Activated CD4-positive, alpha-beta T cell treated with anti-CD3 and anti-CD28 coated beads, Interleukin-2, amount 50 U/mL, for 48 hours (primary cell): Measurements from ENCODE around the gene REX1BD.
A peak's percentile ranks its signal among the peaks of the same experiment; 100 is the strongest.
"Not testable (repeated sequence)": the region's sequence is repeated elsewhere in the genome, so short reads cannot be mapped to it uniquely, and the experiment has no call there.

Experiments
- DNase-seq, 2 experiments: peaks; one replicate each; pipeline ENCODE4 v3.0.0-alpha.2; 2020

The REX1BD gene

GRCh38 chr19:18580311-18580710 lies 8.3 kb upstream of the REX1BD start:
- DNase-seq = no peak

- no peak for DNase-seq
Observed at GRCh38 chr19:18586306-18586705, 2.3 kb upstream of the REX1BD start.

- no peak for DNase-seq
Observed at GRCh38 chr19:18587561-18587960, 1.0 kb upstream of the REX1BD start.

DNA sequence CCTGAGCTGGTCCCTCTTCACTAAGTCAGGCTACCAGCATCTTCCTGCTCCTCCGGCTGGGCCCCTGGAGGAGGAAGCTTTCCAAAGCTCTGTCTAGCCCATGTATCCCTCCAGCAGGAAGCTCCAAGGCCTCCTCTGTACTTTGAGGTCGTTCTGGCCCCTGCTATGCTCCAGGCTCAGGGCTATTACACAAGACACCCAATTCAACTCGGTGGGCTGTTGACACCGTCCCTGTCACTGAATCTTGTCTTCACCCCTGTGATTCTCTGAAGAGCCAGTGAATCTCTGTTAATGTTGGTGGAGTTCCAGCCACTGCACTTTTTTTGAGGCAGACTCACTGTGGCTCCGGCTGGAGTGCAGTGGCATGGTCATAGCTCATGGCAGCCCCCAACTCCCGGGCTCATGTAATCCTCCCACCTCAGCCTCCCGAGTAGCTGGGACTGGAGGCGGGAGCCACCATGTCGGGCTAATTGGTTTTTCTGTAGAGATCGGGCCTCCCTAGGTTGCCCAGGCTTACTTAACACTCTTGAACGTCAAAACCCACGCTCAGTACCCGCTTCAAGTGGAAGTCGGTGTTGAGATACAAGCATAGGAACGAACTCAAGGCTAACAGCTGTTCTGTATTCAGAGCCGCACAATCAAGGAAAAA lies 512 bp upstream of the REX1BD start:
- no peak for DNase-seq

DNA sequence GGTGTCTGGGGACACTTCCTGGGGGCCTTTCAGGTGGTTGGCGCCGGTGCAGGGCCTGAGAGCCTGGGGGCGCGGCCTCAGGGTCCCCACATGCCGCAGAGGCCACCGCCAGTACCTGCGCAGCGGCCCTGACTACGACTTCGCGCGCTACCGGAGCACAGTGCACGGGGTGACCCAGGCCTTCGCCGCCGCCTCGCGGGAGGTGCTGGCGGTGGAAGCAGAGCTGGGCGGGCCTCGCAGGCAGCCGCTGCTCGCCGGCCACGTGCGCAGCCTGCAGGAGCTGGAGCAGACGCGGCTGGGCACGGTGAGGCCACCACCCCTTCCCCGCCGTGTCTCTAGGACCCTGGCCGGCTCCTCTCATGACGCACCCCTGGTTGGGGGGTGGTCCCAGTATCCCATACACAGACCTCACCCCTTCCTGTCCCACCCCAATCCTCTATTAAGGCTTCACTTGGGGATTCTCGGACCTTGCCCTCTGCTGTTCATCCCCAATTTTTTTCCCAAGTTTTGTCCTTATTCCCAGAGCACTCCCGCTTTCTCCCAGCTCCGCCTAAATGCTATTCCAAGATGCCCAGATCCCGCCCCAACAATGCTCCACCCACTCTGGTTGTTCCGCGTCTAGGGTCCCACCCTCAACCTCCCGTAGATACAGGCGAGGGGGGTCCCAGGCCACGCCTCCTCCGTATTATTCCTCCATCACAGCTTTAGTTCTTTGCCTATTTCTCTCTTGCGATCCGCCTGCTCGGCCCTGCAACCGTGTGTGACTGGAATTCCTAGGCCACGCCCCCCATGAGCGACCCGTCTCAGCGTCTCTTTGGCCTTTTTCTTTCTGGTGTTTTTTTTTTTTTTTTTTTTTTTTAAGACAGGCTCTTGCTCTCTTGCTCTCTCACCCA lies 1.0 kb downstream of the REX1BD start:
- peak; percentile 67 to 70 for DNase-seq

- peak in 1 of 2 experiments; percentile 34 for DNase-seq
Observed at GRCh38 chr19:18590273-18591272, 2.0 kb downstream of the REX1BD start.

GRCh38 chr19:18591735-18592385 lies 3.3 kb downstream of the REX1BD start:
- DNase-seq = no peak

DNA sequence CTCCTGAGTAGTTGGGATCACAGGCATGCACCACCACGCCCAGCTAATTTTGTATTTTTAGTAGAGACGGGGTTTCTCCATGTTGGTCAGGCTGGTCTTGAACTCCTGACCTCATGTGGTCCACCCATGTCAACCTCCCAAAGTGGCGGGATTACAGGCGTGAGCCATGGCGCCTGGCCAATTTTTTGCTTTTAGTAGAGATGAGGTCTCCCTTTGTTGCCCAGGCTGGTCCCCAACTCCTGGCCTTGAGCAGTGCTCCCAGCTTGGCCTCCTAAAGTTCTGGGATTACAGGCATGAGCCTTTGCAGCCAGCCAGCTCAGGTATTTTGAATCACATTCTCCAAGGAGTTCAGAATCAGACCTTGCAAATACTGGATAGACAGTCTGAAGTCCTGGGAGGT lies 4.1 kb downstream of the REX1BD start:
- DNase-seq = not testable (repeated sequence)

GRCh38 chr19:18593367-18594095 lies 4.9 kb downstream of the REX1BD start:
- no peak for DNase-seq

GRCh38 chr19:18594096-18594823 lies 5.7 kb downstream of the REX1BD start:
- peak; percentile 74 to 81 for DNase-seq

DNA sequence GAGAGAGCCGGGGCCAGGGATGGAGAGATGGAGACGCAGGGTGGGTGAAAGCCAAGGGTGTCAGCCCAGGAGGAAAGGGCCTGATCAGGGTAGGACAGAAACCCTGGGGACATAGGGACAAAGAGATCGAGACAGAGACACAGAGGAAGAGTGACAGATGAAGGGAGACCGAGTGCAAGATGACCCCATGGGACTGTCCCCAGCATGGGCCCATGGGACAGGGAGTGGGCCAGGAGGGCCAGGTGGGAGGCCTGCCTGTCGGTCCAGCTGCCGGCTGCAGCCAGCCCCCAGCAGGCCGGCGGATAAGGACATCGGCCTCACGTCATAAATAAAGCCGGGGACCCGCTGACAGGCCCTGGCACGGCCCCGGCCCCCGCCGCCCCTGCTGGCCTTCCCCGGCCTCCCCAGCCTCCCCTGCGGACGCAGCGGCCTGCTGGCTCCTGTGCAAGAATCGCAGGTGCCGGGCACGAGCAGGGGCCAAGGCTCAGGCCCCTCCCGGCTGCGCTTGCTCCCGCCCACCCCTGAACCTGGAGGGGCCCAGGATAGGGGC lies 6.3 kb downstream of the REX1BD start:
- DNase-seq = no peak

DNA sequence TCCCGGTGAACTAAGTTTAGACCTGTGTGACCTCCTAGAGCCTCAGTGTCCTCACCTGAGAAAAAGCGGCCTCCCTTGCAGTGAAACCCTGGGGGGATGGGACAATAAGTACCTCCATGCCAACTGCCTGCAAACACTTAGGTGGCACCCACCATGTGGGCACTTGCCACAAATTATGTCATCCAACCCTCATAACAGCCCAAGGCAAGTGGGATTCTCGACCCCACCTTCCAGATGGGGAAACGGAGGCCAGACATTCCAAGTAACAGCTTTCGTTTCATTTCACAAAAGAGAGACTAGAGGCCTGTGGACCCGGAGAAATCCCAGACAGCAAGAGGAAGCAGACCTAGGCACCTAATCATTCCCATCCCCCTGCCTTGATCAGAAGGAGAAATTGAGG lies 6.9 kb downstream of the REX1BD start:
- DNase-seq = no peak

DNA sequence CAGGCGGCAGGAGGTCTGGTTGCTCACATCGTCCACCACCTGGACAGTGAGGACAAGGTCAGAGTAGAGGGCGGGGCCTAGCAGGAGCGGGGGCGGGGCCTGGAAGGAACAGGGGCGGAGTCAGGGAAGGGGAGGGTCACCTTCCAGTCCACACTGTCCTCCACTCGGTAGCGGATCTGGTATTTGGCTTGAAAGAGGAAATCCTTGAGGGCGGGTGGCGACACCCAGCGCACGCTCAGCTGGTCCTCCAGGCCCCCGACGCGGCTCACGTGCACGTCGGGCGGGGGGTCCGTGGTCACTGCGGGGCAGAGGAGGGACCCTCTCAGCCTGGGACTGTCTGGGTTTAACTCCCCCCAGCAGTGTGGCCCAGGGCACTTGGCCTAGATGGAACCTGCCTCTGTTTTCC lies 8.2 kb downstream of the REX1BD start:
- peak in 1 of 2 experiments; percentile 51 for DNase-seq

- DNase-seq = no peak
Observed at GRCh38 chr19:18597809-18598660, 9.4 kb downstream of the REX1BD start.

DNA sequence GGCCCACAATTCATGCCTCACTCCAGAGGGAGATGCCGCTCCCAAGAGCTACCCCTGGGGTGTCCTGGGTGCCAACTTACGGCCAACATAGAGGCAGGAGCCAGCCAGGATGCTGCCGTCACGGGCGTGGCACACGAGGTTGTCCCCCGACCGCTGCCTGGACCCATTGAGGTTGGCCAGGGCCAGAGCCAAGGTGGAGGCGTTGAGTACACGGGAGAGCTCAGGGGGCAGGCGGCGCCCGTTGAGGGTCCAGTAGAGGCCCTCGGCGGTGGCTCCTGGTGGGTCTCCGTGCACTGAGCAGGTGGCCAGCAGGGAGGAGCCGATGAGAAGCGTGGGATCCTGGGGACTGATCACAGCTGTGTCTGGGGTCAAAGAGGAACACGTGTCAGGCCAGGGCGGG lies 10.9 kb downstream of the REX1BD start:
- no peak for DNase-seq

DNA sequence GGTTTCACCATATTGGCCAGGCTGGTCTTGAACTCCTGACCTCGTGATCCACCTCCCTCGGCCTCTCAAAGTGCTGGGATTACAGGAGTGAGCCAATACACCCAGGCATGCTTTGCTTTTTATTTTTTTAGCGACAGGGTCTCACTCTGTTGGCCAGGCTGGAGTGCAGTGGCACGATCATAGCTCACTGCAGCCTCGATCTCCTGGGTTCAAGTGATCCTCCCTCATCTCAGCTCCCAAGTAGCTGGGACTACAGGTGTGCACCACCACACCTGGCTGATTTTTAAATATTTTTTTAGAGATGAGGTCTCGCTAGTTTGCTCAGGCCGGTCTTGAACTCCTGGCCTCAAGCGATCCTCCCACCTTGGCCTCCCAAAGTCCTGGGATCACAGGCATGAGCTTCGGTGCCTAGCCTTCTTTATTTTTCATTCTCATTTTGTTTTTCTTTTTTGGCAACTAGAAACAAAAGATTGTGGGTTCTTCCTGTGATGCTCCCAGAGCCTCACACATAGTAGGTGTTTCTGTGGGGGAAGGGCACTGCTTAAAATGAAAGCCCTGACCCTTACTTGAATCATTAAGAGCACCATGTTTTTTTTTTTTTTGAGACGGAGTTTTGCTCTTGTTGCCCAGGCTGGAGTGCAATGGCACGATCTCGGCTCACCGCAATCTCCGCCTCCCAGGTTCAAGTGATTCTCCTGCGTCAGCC lies 12.2 kb downstream of the REX1BD start:
- DNase-seq = not testable (repeated sequence)

DNA sequence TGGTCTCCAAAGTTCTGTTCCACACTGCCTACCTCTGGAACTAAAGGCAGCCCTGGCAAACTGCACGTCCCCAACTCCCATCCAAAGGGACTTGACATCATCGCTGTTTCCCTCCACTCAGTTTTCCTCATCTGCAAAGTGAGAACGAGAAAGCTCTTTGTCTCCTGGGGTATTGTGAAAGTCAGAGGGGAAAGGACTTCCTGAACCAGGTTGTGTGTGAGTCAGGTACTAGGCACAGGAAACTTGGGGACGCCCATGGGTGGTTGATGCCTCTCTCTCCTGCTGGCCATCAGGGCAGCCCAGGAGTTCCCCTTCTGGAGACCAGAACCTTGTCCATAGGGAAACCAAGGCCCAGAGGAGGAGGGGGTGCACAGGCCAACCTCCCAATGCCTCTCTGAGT lies 13.3 kb downstream of the REX1BD start:
- DNase-seq = no peak

DNA sequence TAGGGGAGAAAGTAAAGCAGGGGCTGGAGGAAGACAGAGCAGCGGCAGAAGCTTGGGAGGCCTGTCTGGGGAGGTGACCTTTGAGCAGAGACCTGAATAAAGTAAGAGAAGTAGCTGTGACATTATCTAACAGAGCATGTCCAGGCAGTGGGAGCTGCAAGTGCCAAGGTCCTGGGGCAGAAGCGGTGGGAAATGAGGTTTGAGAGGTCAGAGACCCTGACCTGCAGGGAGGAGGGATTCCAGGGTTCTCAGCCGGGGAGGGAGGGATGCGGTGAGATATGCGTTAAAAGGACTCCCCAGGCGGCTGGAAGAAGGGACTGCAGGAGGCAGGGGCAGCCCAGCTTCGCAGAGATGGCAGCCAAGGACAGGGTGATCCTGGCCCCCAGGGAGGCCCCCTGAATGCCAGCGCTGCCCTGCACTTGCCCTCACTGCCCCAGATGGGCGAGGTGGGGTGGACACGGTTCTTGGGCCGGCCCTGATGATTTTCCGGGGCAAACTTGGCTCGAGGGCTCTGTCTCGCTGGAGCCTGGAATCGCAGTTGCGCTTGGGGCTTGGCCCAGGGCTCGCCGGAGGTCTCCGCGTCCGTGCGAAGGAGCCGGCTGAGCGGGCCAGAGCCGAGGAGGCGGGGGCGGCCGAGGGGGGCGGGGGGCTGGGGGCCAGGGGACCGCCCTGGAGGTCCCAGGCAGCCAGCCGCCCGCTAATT lies 14.8 kb downstream of the REX1BD start:
- DNase-seq = no peak
